GM23338 (cell line): ENCODE data around the gene TAS2R19. TPM values are rescaled to one million over a fixed set of nuclear protein-coding genes. Genes with fewer than 3 reads are reported as not detected.
"Not testable (repeated sequence)": the region's sequence is repeated elsewhere in the genome, so short reads cannot be mapped to it uniquely, and the experiment has no call there.

Experiments used
- ATAC-seq: fragments of 200-7000 bp; cut with Tn5 transposase; 3 replicates; pipeline ENCODE4 v1.9.1; 2020
- DNase-seq: peaks from one replicate; pipeline ENCODE4 v3.0.0-alpha.2; 2015; ENCODE audit warnings: low spot score
- H2AFZ ChIP-seq: fragments of 200-600 bp; sonication (generic); 2 replicates; pipeline ENCODE4 v1.8.0; 2016; ENCODE audit warnings: antibody characterized with exemption, mild to moderate bottlenecking, moderate library complexity
- H3F3A ChIP-seq: fragments of 200-600 bp; sonication (generic); replicated peaks from 2 replicates; pipeline ENCODE4 v1.8.0; 2017; ENCODE audit warnings: antibody characterized with exemption, mixed run types, low read depth
- H3K27ac ChIP-seq: fragments of 200-600 bp; sonication (generic); 2 replicates; pipeline ENCODE4 v1.6.1; 2016; ENCODE audit warnings: low read depth
- H3K27me3 ChIP-seq: fragments of 200-600 bp; sonication (generic); 2 replicates; pipeline ENCODE4 v1.8.0; 2016; ENCODE audit warnings: mild to moderate bottlenecking, mixed run types, moderate library complexity; ENCODE audit not compliant: insufficient read depth
- H3K36me3 ChIP-seq: fragments of 200-600 bp; sonication (generic); 2 replicates; pipeline ENCODE4 v1.8.0; 2016; ENCODE audit warnings: mild to moderate bottlenecking; ENCODE audit not compliant: insufficient read depth
- H3K4me1 ChIP-seq: fragments of 200-600 bp; sonication (generic); 2 replicates; pipeline ENCODE4 v1.8.0; 2016; ENCODE audit warnings: mild to moderate bottlenecking, moderate library complexity; ENCODE audit not compliant: insufficient read depth
- H3K4me2 ChIP-seq: fragments of 200-600 bp; sonication (generic); 2 replicates; pipeline ENCODE4 v1.7.1; 2017; ENCODE audit warnings: mixed run types
- H3K4me3 ChIP-seq: fragments of 200-600 bp; sonication (generic); 2 replicates; pipeline ENCODE4 v1.6.1; 2016; ENCODE audit warnings: mixed run types
- H3K79me2 ChIP-seq: fragments of 200-600 bp; sonication (generic); replicated peaks from 2 replicates; pipeline ENCODE4 v1.8.0; 2017; ENCODE audit warnings: mild to moderate bottlenecking; ENCODE audit not compliant: insufficient read depth
- H3K9me2 ChIP-seq: fragments of 200-600 bp; sonication (generic); 2 replicates; pipeline ENCODE4 v1.8.0; 2017; ENCODE audit not compliant: insufficient read depth
- H4K20me1 ChIP-seq: fragments of 200-600 bp; sonication (generic); replicated peaks from 2 replicates; pipeline ENCODE4 v1.8.0; 2017; ENCODE audit warnings: mild to moderate bottlenecking; ENCODE audit not compliant: insufficient read depth
- H3K27ac Mint-ChIP-seq: 2 replicates; pipeline ENCODE4 v1.8.0; 2020; ENCODE audit warnings: inconsistent platforms, mild to moderate bottlenecking, moderate library complexity, mixed read lengths
- H3K27me3 Mint-ChIP-seq: 3 replicates; pipeline ENCODE4 v1.8.0; 2022; ENCODE audit warnings: low read depth, mild to moderate bottlenecking, moderate library complexity, mixed read lengths, inconsistent platforms; ENCODE audit not compliant: insufficient read depth, poor library complexity
- H3K36me3 Mint-ChIP-seq: 3 replicates; pipeline ENCODE4 v1.8.0; 2021; ENCODE audit warnings: low read depth, mild to moderate bottlenecking, inconsistent platforms, moderate library complexity, mixed read lengths
- H3K4me1 Mint-ChIP-seq: 3 replicates; pipeline ENCODE4 v1.8.0; 2020; ENCODE audit warnings: mild to moderate bottlenecking, inconsistent platforms, mixed read lengths
- H3K4me3 Mint-ChIP-seq: 3 replicates; pipeline ENCODE4 v1.8.0; 2021; ENCODE audit warnings: moderate library complexity, mild to moderate bottlenecking, inconsistent platforms, mixed read lengths
- H3K9me3 Mint-ChIP-seq: 3 replicates; pipeline ENCODE4 v1.8.0; 2020; ENCODE audit warnings: moderate library complexity, mild to moderate bottlenecking, inconsistent platforms, mixed read lengths
- ETS1 ChIP-seq: IDR thresholded peaks from 2 replicates; pipeline ENCODE4 v1.6.1; 2016; ENCODE audit warnings: antibody characterized with exemption
- NANOG ChIP-seq: IDR thresholded peaks from 2 replicates; pipeline ENCODE4 v1.6.1; 2016; ENCODE audit warnings: antibody characterized with exemption, borderline replicate concordance
- POLR2AphosphoS5 ChIP-seq: IDR thresholded peaks from 2 replicates; pipeline ENCODE4 v1.6.1; 2016; ENCODE audit warnings: antibody characterized with exemption, low read depth
- STAT1 ChIP-seq: IDR thresholded peaks from one replicate; pipeline ENCODE4 v1.6.1; 2016; ENCODE audit warnings: antibody characterized with exemption; ENCODE audit not compliant: unreplicated experiment
- ZNF114 ChIP-seq: fragments of 250-450 bp; sonication (Bioruptor Pico); IDR thresholded peaks from 2 replicates; pipeline ENCODE4 v1.5.0; 2020; ENCODE audit warnings: mild to moderate bottlenecking, moderate library complexity
- ZNF331 ChIP-seq: fragments of 250-450 bp; sonication (Bioruptor Pico); IDR thresholded peaks from 2 replicates; pipeline ENCODE4 v1.5.0; 2020; ENCODE audit warnings: low read depth, mild to moderate bottlenecking, moderate library complexity
- ZNF462 ChIP-seq: fragments of 250-450 bp; sonication (Bioruptor Pico); IDR thresholded peaks from 2 replicates; pipeline ENCODE4 v1.5.0; 2020; ENCODE audit warnings: mild to moderate bottlenecking, moderate library complexity
- polyA plus RNA-seq: library from polyadenylated mRNA; unstranded; fragments of >200 nt; fragmentation: Nextera tagmentation; extraction: Ambion mirVana; gene quantifications from 2 replicates; pipeline ENCODE4 v1.2.1, GENCODE V29; 2016
- total RNA-seq: library from RNA; depleted of rRNA; stranded (reverse); fragments of >200 nt; shearing (Covaris generic); gene quantifications from 2 replicates; pipeline ENCODE4 v1.2.3, GENCODE V29; 2014
- TF ChIP-seq, protein P1 (sequence below), 2 experiments: fragments of 200-600 bp in 1 of 2; sonication (generic) in 1 of 2; conservative IDR thresholded peaks; 2 replicates each; pipeline versions ENCODE4 v1.5.1 to v1.6.1; 2016 to 2017; ENCODE audit warnings: antibody characterized with exemption in 2 of 2, low read depth in 2 of 2, mild to moderate bottlenecking in 2 of 2, moderate library complexity in 1 of 2

TAS2R19 gene
- total and polyA plus RNA-seq, 2 experiments from 2014 or later, result 0.21 to 8.6 TPM

DNA sequence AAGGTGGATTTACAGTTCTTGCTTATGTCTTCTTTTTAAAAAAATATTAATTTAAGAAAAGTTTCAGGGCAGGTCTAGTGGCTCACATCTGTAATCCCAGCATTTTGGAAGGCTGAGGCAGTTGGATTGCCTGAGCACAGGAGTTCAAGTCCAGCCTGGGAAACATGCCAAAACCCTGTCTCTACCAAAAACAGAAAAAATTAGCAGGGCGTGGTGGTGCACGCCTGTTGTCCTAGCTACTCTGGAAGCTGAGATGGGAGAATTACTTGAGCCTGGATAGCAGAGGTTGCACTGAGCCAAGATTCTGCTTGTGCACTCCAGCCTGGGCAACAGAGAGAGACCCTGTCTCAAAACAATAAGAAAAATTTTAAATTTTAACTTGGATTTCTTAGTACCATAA, 45.1 kb upstream of the TAS2R19 start (continued):
- no peak for TF ChIP-seq ZNF462 (CRISPR knock-in tag)
- no peak for TF ChIP-seq ETS1
- TF ChIP-seq POLR2AphosphoS5, result no peak
- TF ChIP-seq, protein P1, sequence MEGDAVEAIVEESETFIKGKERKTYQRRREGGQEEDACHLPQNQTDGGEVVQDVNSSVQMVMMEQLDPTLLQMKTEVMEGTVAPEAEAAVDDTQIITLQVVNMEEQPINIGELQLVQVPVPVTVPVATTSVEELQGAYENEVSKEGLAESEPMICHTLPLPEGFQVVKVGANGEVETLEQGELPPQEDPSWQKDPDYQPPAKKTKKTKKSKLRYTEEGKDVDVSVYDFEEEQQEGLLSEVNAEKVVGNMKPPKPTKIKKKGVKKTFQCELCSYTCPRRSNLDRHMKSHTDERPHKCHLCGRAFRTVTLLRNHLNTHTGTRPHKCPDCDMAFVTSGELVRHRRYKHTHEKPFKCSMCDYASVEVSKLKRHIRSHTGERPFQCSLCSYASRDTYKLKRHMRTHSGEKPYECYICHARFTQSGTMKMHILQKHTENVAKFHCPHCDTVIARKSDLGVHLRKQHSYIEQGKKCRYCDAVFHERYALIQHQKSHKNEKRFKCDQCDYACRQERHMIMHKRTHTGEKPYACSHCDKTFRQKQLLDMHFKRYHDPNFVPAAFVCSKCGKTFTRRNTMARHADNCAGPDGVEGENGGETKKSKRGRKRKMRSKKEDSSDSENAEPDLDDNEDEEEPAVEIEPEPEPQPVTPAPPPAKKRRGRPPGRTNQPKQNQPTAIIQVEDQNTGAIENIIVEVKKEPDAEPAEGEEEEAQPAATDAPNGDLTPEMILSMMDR (conservative IDR thresholded peaks at IDR 0.05; ENCODE audit: low read depth in 2 of 2), result no peak
- TF ChIP-seq ZNF114, result no peak
- no peak for TF ChIP-seq NANOG
- no peak for TF ChIP-seq STAT1
- no peak for TF ChIP-seq ZNF331 (CRISPR knock-in tag)

DNA sequence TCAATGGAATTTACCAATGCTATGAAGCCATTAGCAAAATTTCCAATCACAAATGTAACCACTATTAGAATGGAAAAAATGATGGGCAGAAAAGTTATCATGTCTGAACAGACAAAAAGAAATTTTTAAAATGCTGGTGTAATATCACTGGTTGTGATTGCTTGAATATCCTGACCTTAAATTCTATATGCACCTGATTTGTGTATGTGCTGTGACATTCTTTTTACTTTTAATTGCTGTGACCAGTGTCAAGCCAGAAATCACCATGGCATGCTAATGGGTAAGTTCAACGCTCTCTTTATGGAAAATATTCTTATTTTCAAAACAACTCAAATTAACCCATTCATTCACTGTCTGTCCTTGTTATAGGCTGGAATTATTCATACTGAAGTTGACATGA, 39.8 kb upstream of the TAS2R19 start, which contains the start of gene TAS2R46:
TSS of gene TAS2R46 (minus strand) at position 101 of the 400 bp plus-strand sequence. CDS start at position 101, 0 bp downstream.
- not testable (repeated sequence) for DNase-seq, H3K27ac ChIP-seq, H3K4me3 Mint-ChIP-seq, H3K4me2 ChIP-seq, H3K9me3 Mint-ChIP-seq, H4K20me1 ChIP-seq, H3K9me2 ChIP-seq, H3K36me3 Mint-ChIP-seq, H2AFZ ChIP-seq, H3K27me3 ChIP-seq, H3K27me3 Mint-ChIP-seq, H3K79me2 ChIP-seq, H3F3A ChIP-seq, H3K4me1 Mint-ChIP-seq, ATAC-seq, H3K36me3 ChIP-seq, H3K4me1 ChIP-seq, H3K4me3 ChIP-seq, H3K27ac Mint-ChIP-seq
